Skin of body (tissue), 2 donors: ENCODE measurements around the gene SEMA4C. TPM values are rescaled to one million over a fixed set of nuclear protein-coding genes. Genes with fewer than 3 reads are reported as not detected.

Experiments
- DNase-seq: peaks from one replicate; lab custom pipeline; 2025; lab: John Stamatoyannopoulos, UW
- total RNA-seq: library from RNA; depleted of rRNA; stranded (reverse); fragments of >200 nt; gene quantifications from one replicate; pipeline ENCODE4 v1.2.3, GENCODE V29; 2014

Gene SEMA4C
- total RNA-seq, 1 donor from 2014 or later: 24.3 TPM

GRCh38 chr2:96843538-96844268, 26.2 kb downstream of the SEMA4C start, which contains the start of gene ANKRD23:
TSS of gene ANKRD23 (minus strand) at chr2:96844021. CDS start at chr2:96843992, 29 bp downstream.
- DNase-seq: no peak

GRCh38 chr2:96842600-96842999, 27.3 kb downstream of the SEMA4C start:
- no peak for DNase-seq

- no peak for DNase-seq
Measured at GRCh38 chr2:96841701-96842495, 28.0 kb downstream of the SEMA4C start.

- no peak for DNase-seq
Measured at GRCh38 chr2:96839875-96840850, 29.7 kb downstream of the SEMA4C start.

GRCh38 chr2:96839293-96839874, 30.5 kb downstream of the SEMA4C start:
- no peak for DNase-seq

GRCh38 chr2:96838345-96839292, 31.3 kb downstream of the SEMA4C start:
- no peak for DNase-seq

- no peak for DNase-seq
Measured at GRCh38 chr2:96837575-96837974, 32.3 kb downstream of the SEMA4C start.

- no peak for DNase-seq
Measured at GRCh38 chr2:96835830-96836229, 34.0 kb downstream of the SEMA4C start.

GRCh38 chr2:96832754-96833507, 36.9 kb downstream of the SEMA4C start:
- DNase-seq: no peak

- no peak for DNase-seq
Measured at GRCh38 chr2:96832408-96832753, 37.5 kb downstream of the SEMA4C start.

GRCh38 chr2:96831679-96832078, 38.2 kb downstream of the SEMA4C start:
- no peak for DNase-seq

GRCh38 chr2:96830044-96830562, 39.8 kb downstream of the SEMA4C start:
- no peak for DNase-seq

- DNase-seq: no peak
Measured at GRCh38 chr2:96828874-96829273, 41.0 kb downstream of the SEMA4C start.

GRCh38 chr2:96828436-96828835, 41.4 kb downstream of the SEMA4C start:
- DNase-seq: no peak

GRCh38 chr2:96826546-96827278, 43.2 kb downstream of the SEMA4C start:
- DNase-seq: no peak

GRCh38 chr2:96825057-96825456, 44.8 kb downstream of the SEMA4C start:
- DNase-seq: no peak

- no peak for DNase-seq
Measured at GRCh38 chr2:96824079-96824870, 45.6 kb downstream of the SEMA4C start.

- DNase-seq: no peak
Measured at GRCh38 chr2:96823198-96823597, 46.7 kb downstream of the SEMA4C start.
